ENCODE measurements around the gene ORAI2.
"Not testable (repeated sequence)": the region's sequence is repeated elsewhere in the genome, so short reads cannot be mapped to it uniquely, and the experiment has no call there.

ORAI2 gene

GRCh38 chr7:102398543-102398942 is 34.8 kb upstream of the ORAI2 start:
- H3K4me1 ChIP-seq (ENCODE audit: control insufficient read depth in 2 of 2, insufficient read depth in 2 of 2, low read length in 2 of 2): peaks cover 10 to 11% of the 10 kb centered on the region in 2 donors
- H3K9me3 ChIP-seq (ENCODE audit: control insufficient read depth in 2 of 2, low read length in 2 of 2): no peaks in the 10 kb centered on the region
- H3K9ac ChIP-seq (ENCODE audit: low read depth in 1 of 2, low read length in 2 of 2): no peak overlapping the region
- no peak overlapping the region for H3K4me3 ChIP-seq (ENCODE audit: low read length in 2 of 2)
- no peaks in the 10 kb centered on the region for H3K27me3 ChIP-seq (ENCODE audit: control insufficient read depth in 2 of 2, insufficient read depth in 2 of 2, low read length in 2 of 2)
- no peak overlapping the region for H3K27ac ChIP-seq (ENCODE audit: low read depth in 2 of 2, low read length in 2 of 2)
- H3K36me3 ChIP-seq (ENCODE audit: control insufficient read depth in 2 of 2, insufficient read depth in 2 of 2, low read length in 2 of 2): peaks cover 12 to 29% of the 10 kb centered on the region in 2 donors

DNA sequence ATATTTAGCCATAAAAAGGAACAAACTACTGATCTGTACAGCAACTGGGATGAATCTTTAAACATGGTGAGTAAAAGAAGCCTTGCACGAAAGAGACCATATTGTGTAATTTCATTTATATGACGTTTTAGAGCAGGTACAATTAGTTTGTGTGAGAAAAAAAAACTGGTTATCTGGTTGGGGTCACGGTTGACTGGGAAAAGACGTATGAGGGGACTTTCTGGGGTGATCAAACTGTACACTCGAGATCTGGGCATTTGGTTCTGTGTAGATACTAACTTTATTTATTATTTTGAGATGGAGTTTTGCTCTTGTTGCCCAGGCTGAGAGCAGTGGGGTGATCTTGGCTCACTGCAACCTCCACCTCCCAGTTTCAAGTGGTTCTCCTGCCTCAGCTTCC is 33.0 kb upstream of the ORAI2 start:
- Histone ChIP-seq H3K4me1 (ENCODE audit: control insufficient read depth in 2 of 2, insufficient read depth in 2 of 2, low read length in 2 of 2) (peaks cover 10% of the 10 kb centered on the region in 2 donors), H3K27me3 (ENCODE audit: control insufficient read depth in 2 of 2, insufficient read depth in 2 of 2, low read length in 2 of 2) (no peaks in the 10 kb centered on the region), H3K36me3 (ENCODE audit: control insufficient read depth in 2 of 2, insufficient read depth in 2 of 2, low read length in 2 of 2) (peaks cover 17 to 42% of the 10 kb centered on the region in 2 donors), H3K27ac (ENCODE audit: low read depth in 2 of 2, low read length in 2 of 2) (no peak overlapping the region), H3K9me3 (ENCODE audit: control insufficient read depth in 2 of 2, low read length in 2 of 2) (no peaks in the 10 kb centered on the region), H3K9ac (ENCODE audit: low read depth in 1 of 2, low read length in 2 of 2) (no peak overlapping the region), H3K4me3 (ENCODE audit: low read length in 2 of 2) (no peak overlapping the region)

DNA sequence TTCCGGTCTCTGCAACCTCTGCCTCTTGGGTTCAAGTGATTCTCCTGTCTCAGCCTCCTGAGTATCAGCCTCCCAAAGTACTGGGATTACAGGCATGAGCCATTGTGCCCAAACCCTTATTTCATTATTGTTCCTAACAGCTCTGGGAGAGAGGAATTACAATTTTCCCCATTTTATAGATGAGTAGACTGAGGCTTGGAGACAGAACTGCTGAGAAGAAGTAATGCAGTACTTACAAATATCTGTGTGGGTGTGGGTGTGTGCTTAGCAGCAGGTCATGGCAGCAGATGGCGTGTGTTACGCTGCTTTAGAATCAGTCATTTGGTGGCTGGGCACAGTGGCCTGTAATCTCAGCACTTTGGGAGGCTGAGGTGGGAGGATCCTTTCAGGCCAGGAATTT is 29.8 kb upstream of the ORAI2 start:
- no peak overlapping the region for H3K9ac ChIP-seq (ENCODE audit: low read depth in 1 of 2, low read length in 2 of 2)
- H3K36me3 ChIP-seq (ENCODE audit: control insufficient read depth in 2 of 2, insufficient read depth in 2 of 2, low read length in 2 of 2): peaks cover 38 to 69% of the 10 kb centered on the region in 2 donors
- H3K9me3 ChIP-seq (ENCODE audit: control insufficient read depth in 2 of 2, low read length in 2 of 2): no peaks in the 10 kb centered on the region
- no peak overlapping the region for H3K27ac ChIP-seq (ENCODE audit: low read depth in 2 of 2, low read length in 2 of 2)
- H3K4me1 ChIP-seq (ENCODE audit: control insufficient read depth in 2 of 2, insufficient read depth in 2 of 2, low read length in 2 of 2): no peaks in the 10 kb centered on the region
- H3K4me3 ChIP-seq (ENCODE audit: low read length in 2 of 2): no peak overlapping the region
- no peaks in the 10 kb centered on the region for H3K27me3 ChIP-seq (ENCODE audit: control insufficient read depth in 2 of 2, insufficient read depth in 2 of 2, low read length in 2 of 2)

GRCh38 chr7:102404005-102404861 is 29.1 kb upstream of the ORAI2 start:
- Histone ChIP-seq H3K27me3 (ENCODE audit: control insufficient read depth in 2 of 2, insufficient read depth in 2 of 2, low read length in 2 of 2) (no peaks in the 10 kb centered on the region), H3K9me3 (ENCODE audit: control insufficient read depth in 2 of 2, low read length in 2 of 2) (no peaks in the 10 kb centered on the region), H3K36me3 (ENCODE audit: control insufficient read depth in 2 of 2, insufficient read depth in 2 of 2, low read length in 2 of 2) (peaks cover 40 to 70% of the 10 kb centered on the region in 2 donors), H3K4me3 (ENCODE audit: low read length in 2 of 2) (no peak overlapping the region), H3K9ac (ENCODE audit: low read depth in 1 of 2, low read length in 2 of 2) (no peak overlapping the region), H3K4me1 (ENCODE audit: control insufficient read depth in 2 of 2, insufficient read depth in 2 of 2, low read length in 2 of 2) (no peaks in the 10 kb centered on the region), H3K27ac (ENCODE audit: low read depth in 2 of 2, low read length in 2 of 2) (no peak overlapping the region)

- not testable (repeated sequence) for H3K27ac ChIP-seq (ENCODE audit: low read depth in 2 of 2, low read length in 2 of 2); H3K4me3 ChIP-seq (ENCODE audit: low read length in 2 of 2); H3K4me1 ChIP-seq (ENCODE audit: control insufficient read depth in 2 of 2, insufficient read depth in 2 of 2, low read length in 2 of 2); H3K9me3 ChIP-seq (ENCODE audit: control insufficient read depth in 2 of 2, low read length in 2 of 2); H3K27me3 ChIP-seq (ENCODE audit: control insufficient read depth in 2 of 2, insufficient read depth in 2 of 2, low read length in 2 of 2); H3K9ac ChIP-seq (ENCODE audit: low read depth in 1 of 2, low read length in 2 of 2)
- H3K36me3 ChIP-seq (ENCODE audit: control insufficient read depth in 2 of 2, insufficient read depth in 2 of 2, low read length in 2 of 2): peaks cover 36 to 73% of the 10 kb centered on the region in 2 donors
Measured at GRCh38 chr7:102404862-102405188, 28.6 kb upstream of the ORAI2 start.

DNA sequence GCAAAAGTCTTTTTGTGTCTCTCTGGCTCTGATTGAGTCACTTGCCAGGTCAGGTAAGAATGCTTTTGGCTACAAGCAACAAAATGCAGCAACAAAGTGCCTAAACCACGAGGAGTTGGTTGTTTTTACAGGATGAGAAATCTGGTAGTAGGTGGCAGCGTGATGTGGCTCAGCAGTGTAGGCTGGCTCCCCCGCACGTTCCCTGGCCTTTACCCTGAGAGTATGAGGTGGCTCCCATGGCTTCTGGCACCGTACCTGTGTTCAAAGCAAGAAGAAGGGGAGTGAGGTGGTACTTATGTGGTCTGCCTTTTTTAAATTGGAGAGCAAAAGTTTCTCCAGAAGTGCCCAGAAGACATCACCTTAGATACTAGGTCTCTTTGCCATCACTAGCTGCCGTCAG is 25.5 kb upstream of the ORAI2 start:
- H3K27me3 ChIP-seq (ENCODE audit: control insufficient read depth in 2 of 2, insufficient read depth in 2 of 2, low read length in 2 of 2): no peaks in the 10 kb centered on the region
- H3K4me3 ChIP-seq (ENCODE audit: low read length in 2 of 2): no peak overlapping the region
- no peak overlapping the region for H3K9ac ChIP-seq (ENCODE audit: low read depth in 1 of 2, low read length in 2 of 2)
- peaks cover 0 to 2% of the 10 kb centered on the region in 2 donors for H3K4me1 ChIP-seq (ENCODE audit: control insufficient read depth in 2 of 2, insufficient read depth in 2 of 2, low read length in 2 of 2)
- no peak overlapping the region for H3K27ac ChIP-seq (ENCODE audit: low read depth in 2 of 2, low read length in 2 of 2)
- H3K9me3 ChIP-seq (ENCODE audit: control insufficient read depth in 2 of 2, low read length in 2 of 2): no peaks in the 10 kb centered on the region
- H3K36me3 ChIP-seq (ENCODE audit: control insufficient read depth in 2 of 2, insufficient read depth in 2 of 2, low read length in 2 of 2): peaks cover 41 to 70% of the 10 kb centered on the region in 2 donors

DNA sequence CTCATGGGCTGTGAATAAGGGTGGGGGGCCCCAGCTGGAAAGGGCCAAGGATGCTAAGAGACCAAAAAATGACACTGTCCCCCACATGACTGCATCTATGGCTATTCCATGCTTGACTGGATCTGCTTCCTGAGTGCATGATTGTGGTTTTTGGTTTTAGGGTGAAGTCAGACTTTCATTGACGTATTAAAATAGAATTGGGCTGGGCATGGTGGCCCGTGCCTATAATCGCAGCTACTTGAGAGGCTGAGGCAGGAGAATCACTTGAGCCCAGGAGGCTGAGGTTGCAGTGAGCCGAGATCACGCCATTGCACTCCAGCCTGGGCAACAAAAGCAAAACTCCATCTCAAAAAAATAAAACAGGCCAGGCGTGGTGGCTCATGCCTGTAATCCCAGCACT is 24.8 kb upstream of the ORAI2 start:
- peaks cover 39 to 68% of the 10 kb centered on the region in 2 donors for H3K36me3 ChIP-seq (ENCODE audit: control insufficient read depth in 2 of 2, insufficient read depth in 2 of 2, low read length in 2 of 2)
- H3K9me3 ChIP-seq (ENCODE audit: control insufficient read depth in 2 of 2, low read length in 2 of 2); H3K4me3 ChIP-seq (ENCODE audit: low read length in 2 of 2); H3K4me1 ChIP-seq (ENCODE audit: control insufficient read depth in 2 of 2, insufficient read depth in 2 of 2, low read length in 2 of 2); H3K9ac ChIP-seq (ENCODE audit: low read depth in 1 of 2, low read length in 2 of 2); H3K27ac ChIP-seq (ENCODE audit: low read depth in 2 of 2, low read length in 2 of 2); H3K27me3 ChIP-seq (ENCODE audit: control insufficient read depth in 2 of 2, insufficient read depth in 2 of 2, low read length in 2 of 2): not testable (repeated sequence)

GRCh38 chr7:102409340-102409739 is 24.0 kb upstream of the ORAI2 start:
- H3K36me3 ChIP-seq (ENCODE audit: control insufficient read depth in 2 of 2, insufficient read depth in 2 of 2, low read length in 2 of 2): peaks cover 36 to 66% of the 10 kb centered on the region in 2 donors

GRCh38 chr7:102410123-102410522 is 23.3 kb upstream of the ORAI2 start:
- no peaks in the 10 kb centered on the region for H3K27me3 ChIP-seq (ENCODE audit: control insufficient read depth in 2 of 2, insufficient read depth in 2 of 2, low read length in 2 of 2)
- peaks cover 0 to 3% of the 10 kb centered on the region in 2 donors for H3K4me1 ChIP-seq (ENCODE audit: control insufficient read depth in 2 of 2, insufficient read depth in 2 of 2, low read length in 2 of 2)
- H3K4me3 ChIP-seq (ENCODE audit: low read length in 2 of 2): no peak overlapping the region
- H3K36me3 ChIP-seq (ENCODE audit: control insufficient read depth in 2 of 2, insufficient read depth in 2 of 2, low read length in 2 of 2): peaks cover 36 to 68% of the 10 kb centered on the region in 2 donors
- no peak overlapping the region for H3K9ac ChIP-seq (ENCODE audit: low read depth in 1 of 2, low read length in 2 of 2)
- H3K27ac ChIP-seq (ENCODE audit: low read depth in 2 of 2, low read length in 2 of 2): no peak overlapping the region
- H3K9me3 ChIP-seq (ENCODE audit: control insufficient read depth in 2 of 2, low read length in 2 of 2): no peaks in the 10 kb centered on the region

More at GRCh38 chr7:102409340-102409739, 24.0 kb upstream of the ORAI2 start:
- no peak overlapping the region for H3K27ac ChIP-seq (ENCODE audit: low read depth in 2 of 2, low read length in 2 of 2)
- H3K4me3 ChIP-seq (ENCODE audit: low read length in 2 of 2): no peak overlapping the region
- no peaks in the 10 kb centered on the region for H3K27me3 ChIP-seq (ENCODE audit: control insufficient read depth in 2 of 2, insufficient read depth in 2 of 2, low read length in 2 of 2)
- H3K9me3 ChIP-seq (ENCODE audit: control insufficient read depth in 2 of 2, low read length in 2 of 2): no peaks in the 10 kb centered on the region
- H3K9ac ChIP-seq (ENCODE audit: low read depth in 1 of 2, low read length in 2 of 2): no peak overlapping the region
- peaks cover 0 to 3% of the 10 kb centered on the region in 2 donors for H3K4me1 ChIP-seq (ENCODE audit: control insufficient read depth in 2 of 2, insufficient read depth in 2 of 2, low read length in 2 of 2)

GRCh38 chr7:102410918-102411317 is 22.5 kb upstream of the ORAI2 start:
- H3K36me3 ChIP-seq (ENCODE audit: control insufficient read depth in 2 of 2, insufficient read depth in 2 of 2, low read length in 2 of 2): peaks cover 39 to 66% of the 10 kb centered on the region in 2 donors
- H3K4me1 ChIP-seq (ENCODE audit: control insufficient read depth in 2 of 2, insufficient read depth in 2 of 2, low read length in 2 of 2): peaks cover 0 to 3% of the 10 kb centered on the region in 2 donors
- H3K27me3 ChIP-seq (ENCODE audit: control insufficient read depth in 2 of 2, insufficient read depth in 2 of 2, low read length in 2 of 2): no peaks in the 10 kb centered on the region

More at GRCh38 chr7:102410918-102411317, 22.5 kb upstream of the ORAI2 start:
- Histone ChIP-seq H3K9me3 (ENCODE audit: control insufficient read depth in 2 of 2, low read length in 2 of 2) (no peaks in the 10 kb centered on the region), H3K9ac (ENCODE audit: low read depth in 1 of 2, low read length in 2 of 2) (no peak overlapping the region), H3K27ac (ENCODE audit: low read depth in 2 of 2, low read length in 2 of 2) (no peak overlapping the region), H3K4me3 (ENCODE audit: low read length in 2 of 2) (no peak overlapping the region)

Data from mucosa of rectum (tissue), 2 donors.